GM19324 (cell line): ENCODE data around the gene UST.
"Not testable (repeated sequence)": the region's sequence is repeated elsewhere in the genome, so short reads cannot be mapped to it uniquely, and the experiment has no call there.

Experiments
- ATAC-seq: cut with Tn5 transposase; IDR thresholded peaks from one replicate; pipeline ENCODE4 v1.9.1; 2021; ENCODE audit warnings: mild to moderate bottlenecking, moderate library complexity; ENCODE audit not compliant: unreplicated experiment, low FRiP score

The UST gene

GRCh38 chr6:148830614-148831013, 83.8 kb downstream of the UST start:
- no peak for ATAC-seq

DNA sequence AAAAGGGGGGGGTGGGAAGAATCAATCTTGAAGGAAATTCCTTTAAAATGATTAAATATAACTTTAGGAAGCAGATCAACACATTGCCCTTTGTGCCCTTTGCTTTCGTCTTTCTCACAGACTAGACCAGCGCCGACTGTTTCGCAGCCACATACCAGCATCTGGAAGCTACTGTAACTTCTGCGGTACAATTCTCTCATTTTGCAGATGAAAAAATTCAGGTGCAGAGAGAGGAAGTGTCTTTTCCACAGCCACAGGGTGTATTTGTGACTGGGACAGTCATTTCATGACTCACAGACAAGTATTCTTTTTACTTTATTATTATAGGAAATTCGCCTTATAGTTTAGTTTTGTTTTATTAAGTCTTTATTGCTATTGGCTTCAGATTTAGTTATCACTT, 84.2 kb downstream of the UST start:
- no peak for ATAC-seq

GRCh38 chr6:148831531-148831930, 84.7 kb downstream of the UST start:
- ATAC-seq: no peak

- ATAC-seq: no peak
These were observed 89.2 kb downstream of the UST start for GRCh38 chr6:148835920-148836441.

DNA sequence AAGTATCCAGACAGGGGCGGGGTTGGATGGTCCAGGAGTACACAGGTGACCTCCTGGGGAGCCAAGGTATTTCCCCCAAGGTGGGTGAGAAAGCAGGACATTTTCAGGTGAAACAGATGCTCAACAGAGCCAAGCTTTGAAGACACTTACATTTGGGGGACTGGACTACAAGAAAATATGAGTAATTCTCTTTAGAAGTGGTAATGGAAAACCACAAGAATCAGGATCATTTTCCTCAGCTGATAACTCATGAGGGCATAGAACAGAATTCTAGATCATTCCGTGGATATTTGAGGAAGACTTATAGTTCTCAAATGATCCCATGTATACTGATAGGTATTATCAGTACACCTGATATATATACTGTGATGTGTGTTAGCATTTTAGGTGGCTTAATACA, 89.9 kb downstream of the UST start:
- ATAC-seq: no peak

GRCh38 chr6:148837941-148838340, 91.1 kb downstream of the UST start:
- ATAC-seq: no peak

- no peak for ATAC-seq
These were observed 92.2 kb downstream of the UST start for GRCh38 chr6:148839044-148839443.

- ATAC-seq: no peak
These were observed 93.4 kb downstream of the UST start for GRCh38 chr6:148840256-148840655.

DNA sequence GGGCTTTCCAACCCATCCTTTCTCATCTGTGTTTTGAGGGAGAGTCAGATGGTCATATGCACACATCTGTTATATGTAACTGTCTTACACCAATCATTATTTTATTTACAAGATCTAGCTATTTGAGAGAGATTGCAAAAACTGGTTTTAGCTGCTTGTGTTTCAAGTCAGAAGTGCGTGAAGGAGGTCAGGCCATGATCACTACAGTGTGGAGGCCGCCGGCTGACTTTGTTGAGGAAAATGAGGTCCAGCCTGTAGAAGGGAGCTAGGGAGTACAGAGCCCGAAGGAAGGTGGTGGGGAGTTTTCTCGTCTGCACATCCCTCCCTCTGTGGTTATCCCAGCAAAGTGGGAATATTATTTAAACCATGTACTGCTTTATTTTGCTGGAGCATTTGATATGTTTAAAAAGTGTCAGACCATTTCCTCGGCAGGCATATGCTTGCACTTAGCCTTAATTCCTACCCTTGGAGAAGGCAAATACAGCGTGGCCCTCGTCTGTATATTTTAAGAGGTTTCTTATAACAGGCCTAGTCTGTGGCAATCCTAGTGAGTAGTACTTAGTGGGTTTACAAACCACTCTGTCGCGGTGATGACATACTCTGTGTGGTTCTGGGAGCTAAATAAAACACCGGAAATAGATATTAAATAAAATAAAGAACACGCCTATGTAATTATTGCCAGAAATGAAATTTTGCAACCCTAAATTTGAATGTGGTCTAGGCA, 95.6 kb downstream of the UST start:
- ATAC-seq: no peak

- ATAC-seq: no peak
These were observed 98.6 kb downstream of the UST start for GRCh38 chr6:148845464-148845863.

GRCh38 chr6:148846778-148847761, 100.2 kb downstream of the UST start:
- no peak for ATAC-seq

DNA sequence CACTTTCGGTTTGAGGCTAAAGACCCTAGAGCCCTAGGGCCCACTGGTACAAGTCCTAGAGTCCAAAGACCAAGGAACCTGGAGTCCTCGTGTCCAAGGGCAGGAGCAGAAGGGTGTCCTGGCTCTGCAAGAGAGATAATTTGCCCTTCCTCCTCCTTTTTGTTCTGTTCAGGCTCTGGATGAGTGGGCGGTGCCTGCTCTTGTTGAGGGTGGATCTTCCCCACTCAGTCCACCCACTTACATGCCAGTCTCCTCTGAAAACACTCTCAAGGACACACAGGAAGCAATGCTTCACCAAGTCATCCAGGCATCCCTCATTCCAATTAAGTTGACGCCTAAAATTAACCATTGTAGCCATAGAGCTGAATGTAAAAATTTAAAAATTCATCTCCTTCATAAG, 102.1 kb downstream of the UST start:
- no peak for ATAC-seq

DNA sequence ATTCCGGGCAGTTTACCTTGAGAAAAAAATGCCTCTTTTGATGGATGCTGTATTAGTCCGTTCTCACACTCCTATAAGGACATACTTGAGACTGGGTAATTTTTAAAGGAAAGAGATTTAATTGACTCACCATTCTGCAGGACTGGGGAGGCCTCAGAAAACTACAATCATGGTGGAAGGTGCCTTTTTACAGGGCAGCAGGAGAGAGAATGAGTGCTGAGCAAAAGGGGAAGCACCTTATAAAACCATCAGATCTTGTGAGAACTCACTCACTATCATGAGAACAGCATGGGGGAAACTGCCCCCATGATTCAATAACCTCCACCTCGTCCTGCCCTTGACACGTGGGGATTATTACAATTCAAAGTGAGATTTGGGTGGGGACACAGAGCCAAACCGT, 102.6 kb downstream of the UST start:
- not testable (repeated sequence) for ATAC-seq

- ATAC-seq: no peak
These were observed 104.1 kb downstream of the UST start for GRCh38 chr6:148850964-148851363.

- ATAC-seq: no peak
These were observed 105.1 kb downstream of the UST start for GRCh38 chr6:148851683-148852556.

GRCh38 chr6:148852688-148853087, 105.9 kb downstream of the UST start:
- ATAC-seq: no peak

DNA sequence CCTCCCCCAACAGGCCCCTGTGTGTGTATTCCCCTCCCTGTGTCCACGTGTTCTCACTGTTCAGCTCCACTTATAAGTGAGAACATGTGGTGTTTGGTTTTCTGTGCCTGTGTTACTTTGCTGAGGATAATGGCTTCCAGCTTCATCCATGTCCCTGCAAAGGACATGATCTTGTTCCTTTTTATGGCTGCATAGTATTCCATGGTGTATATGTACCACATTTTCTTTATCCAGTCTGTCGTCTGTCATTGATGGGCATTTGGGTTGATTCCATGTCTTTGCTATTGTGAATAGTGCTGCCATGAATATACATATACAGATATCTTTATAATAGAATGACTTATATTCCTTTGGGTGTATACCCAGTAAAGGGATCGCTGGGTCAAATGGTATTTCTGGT, 106.3 kb downstream of the UST start:
- not testable (repeated sequence) for ATAC-seq

DNA sequence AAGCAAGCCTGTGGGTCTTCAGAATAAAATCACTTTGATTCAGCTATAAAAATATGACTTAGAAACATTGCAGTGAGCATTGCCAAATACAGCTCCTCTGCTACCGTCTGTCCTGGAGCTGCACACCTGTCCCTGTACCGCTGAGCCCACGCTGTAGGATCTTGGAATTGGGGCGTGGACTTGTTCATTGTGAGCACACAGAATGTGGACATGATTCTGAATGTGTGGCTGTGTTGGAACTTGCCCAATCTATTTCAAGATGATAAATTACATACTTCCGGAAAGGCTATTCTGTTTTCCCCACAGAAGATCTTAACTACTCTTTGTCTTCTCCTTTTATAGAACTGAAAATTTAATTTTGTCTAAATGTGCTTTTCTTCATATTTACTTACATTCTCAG, 107.3 kb downstream of the UST start:
- ATAC-seq: no peak

DNA sequence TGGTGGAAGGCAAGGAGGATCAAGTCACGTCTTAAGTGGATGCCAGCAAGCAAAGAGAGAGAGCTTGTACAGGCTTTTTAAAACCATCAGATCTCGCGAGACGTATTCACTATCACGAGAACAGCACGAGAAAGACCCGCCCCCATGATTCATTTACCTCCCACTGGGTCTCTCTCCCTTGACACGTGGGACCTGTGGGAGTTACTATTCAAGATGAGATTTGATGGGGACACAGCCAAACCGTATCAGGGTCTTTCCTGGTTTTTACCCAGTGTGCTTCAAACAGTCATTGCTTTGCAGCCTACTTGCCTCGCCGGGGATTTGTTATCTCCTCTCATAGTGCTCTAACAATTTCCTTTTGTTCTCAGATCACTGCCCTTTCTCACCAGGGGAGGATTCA, 108.2 kb downstream of the UST start:
- ATAC-seq: no peak

GRCh38 chr6:148855744-148856143, 108.9 kb downstream of the UST start:
- ATAC-seq: no peak
